HEK293T (cell line): Measurements from ENCODE around the gene MRPL30.
"Not testable (repeated sequence)": the region's sequence is repeated elsewhere in the genome, so short reads cannot be mapped to it uniquely, and the experiment has no call there.

Source experiments
- L3MBTL2 ChIP-seq: fragments of 450-650 bp; conservative IDR thresholded peaks from 2 replicates; pipeline ENCODE4 v1.6.1; 2016; ENCODE audit warnings: mild to moderate bottlenecking
- SUZ12 ChIP-seq: fragments of 450-650 bp; IDR thresholded peaks from 2 replicates; pipeline ENCODE4 v1.6.1; 2016; ENCODE audit warnings: mild to moderate bottlenecking
- ZNF384 ChIP-seq: fragments of 450-650 bp; IDR thresholded peaks from 2 replicates; pipeline ENCODE4 v1.6.1; 2016

DNA sequence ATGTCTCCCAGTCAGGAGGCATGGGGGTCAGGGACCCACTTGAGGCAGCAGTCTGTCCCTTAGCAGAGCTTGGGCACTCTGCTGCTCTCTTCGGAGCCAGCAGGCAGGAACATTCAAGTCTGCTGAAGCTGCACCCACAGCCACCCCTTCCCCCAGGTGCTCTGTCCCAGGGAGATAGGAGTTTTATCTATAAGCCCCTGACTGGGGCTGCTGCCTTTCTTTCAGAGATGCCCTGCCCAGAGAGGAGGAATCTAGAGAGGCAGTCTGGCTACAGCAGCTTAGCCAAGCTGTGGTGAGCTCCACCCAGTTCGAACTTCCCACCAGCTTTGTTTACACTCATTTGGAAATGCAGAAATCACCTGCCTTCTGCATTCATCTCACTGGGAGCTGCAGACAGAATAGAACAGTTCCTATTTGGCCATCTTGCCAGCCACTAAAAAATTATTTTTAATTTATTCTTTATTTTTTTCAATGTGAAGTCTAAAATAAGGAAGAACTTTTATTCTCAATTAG is 45.9 kb upstream of the MRPL30 start:
- not testable (repeated sequence) for TF ChIP-seq ZNF384, SUZ12, L3MBTL2
